Endothelial cell of coronary artery (primary cell): ENCODE results near the gene CAPN10. TPM values are rescaled to one million over a fixed set of nuclear protein-coding genes. Genes with fewer than 3 reads are reported as not detected.

Source experiments
- total RNA-seq: library from RNA; depleted of rRNA; stranded (reverse); fragments of >200 nt; gene quantifications from 2 replicates; pipeline ENCODE4 v1.2.3, GENCODE V29; 2014

Gene CAPN10
- 29.1 and 31.5 TPM in 2 replicates for total RNA-seq

GRCh38 chr2:240586198-240586918, at the start of gene CAPN10:
Gene CAPN10 (plus strand): TSS chr2:240586734. CDS start chr2:240586912, 178 bp downstream.

GRCh38 chr2:240557808-240558207, 28.7 kb upstream of the CAPN10 start, which contains the start of gene ANKMY1:
Gene ANKMY1 (minus strand): TSS chr2:240557988. CDS start chr2:240557335, 653 bp downstream.

GRCh38 chr2:240560084-240560479, 26.5 kb upstream of the CAPN10 start, which contains the start of gene DUSP28:
Gene DUSP28 (plus strand): TSS chr2:240560357. CDS start chr2:240560685, 328 bp downstream.

GRCh38 chr2:240567872-240568677, 18.5 kb upstream of the CAPN10 start, which contains the start of gene RNPEPL1:
Gene RNPEPL1 (plus strand): TSS chr2:240568484. CDS start chr2:240568587, 103 bp downstream.

GRCh38 chr2:240624950-240625621, 38.6 kb downstream of the CAPN10 start, which contains the start of gene GPR35:
Gene GPR35 (plus strand): TSS chr2:240625480. CDS start chr2:240629953, 4,473 bp downstream.

Other genes with a start within 250 kb of the CAPN10 start
- 18.8 and 66.5 TPM in 2 replicates for gene GPC1, start 151.1 kb upstream of the CAPN10 start, total RNA-seq
- 4.8 and 7.1 TPM in 2 replicates for gene ANKMY1, start 28.7 kb upstream of the CAPN10 start, total RNA-seq
- gene DUSP28, start 26.4 kb upstream of the CAPN10 start, total RNA-seq, result 1.4 and 1.8 TPM in 2 replicates
- gene RNPEPL1, start 18.2 kb upstream of the CAPN10 start, total RNA-seq, result 12.1 and 25.3 TPM in 2 replicates
- under 0.01 and 0.47 TPM in 2 replicates for gene GPR35, start 38.7 kb downstream of the CAPN10 start, total RNA-seq
- gene AQP12B, start 96.2 kb downstream of the CAPN10 start, total RNA-seq, result not detected in 2 replicates
- gene AQP12A, start 105.1 kb downstream of the CAPN10 start, total RNA-seq, result not detected in 2 replicates
- 0.09 TPM in 1 of 2 replicates, not detected in the other for gene KIF1A, start 233.5 kb downstream of the CAPN10 start, total RNA-seq